Measurements from ENCODE around the gene DDR1.
"Not testable (repeated sequence)": the region's sequence is repeated elsewhere in the genome, so short reads cannot be mapped to it uniquely, and the experiment has no call there.

DDR1 gene

DNA sequence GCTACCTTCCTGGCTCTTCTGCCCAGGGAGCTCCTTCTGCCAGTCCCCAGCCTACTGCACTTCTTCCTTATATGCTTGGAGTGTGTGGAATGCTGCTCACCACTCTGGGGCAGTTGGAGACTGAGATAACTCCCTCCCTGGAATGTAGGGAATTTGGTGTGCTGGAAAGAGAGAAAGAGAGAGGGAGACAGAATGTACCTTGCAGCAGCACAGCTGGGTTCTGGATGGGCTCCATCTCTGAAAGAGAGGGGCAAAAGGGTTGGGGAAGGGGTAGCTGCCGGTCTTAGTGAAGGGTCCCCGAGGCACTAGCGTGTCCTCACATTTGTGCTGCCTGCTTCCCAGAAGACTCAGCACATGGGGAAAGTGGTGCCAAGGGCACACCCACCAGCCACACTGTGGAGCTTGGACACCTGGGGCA, 40.2 kb upstream of the DDR1 start:
- TF ChIP-seq, protein P1, sequence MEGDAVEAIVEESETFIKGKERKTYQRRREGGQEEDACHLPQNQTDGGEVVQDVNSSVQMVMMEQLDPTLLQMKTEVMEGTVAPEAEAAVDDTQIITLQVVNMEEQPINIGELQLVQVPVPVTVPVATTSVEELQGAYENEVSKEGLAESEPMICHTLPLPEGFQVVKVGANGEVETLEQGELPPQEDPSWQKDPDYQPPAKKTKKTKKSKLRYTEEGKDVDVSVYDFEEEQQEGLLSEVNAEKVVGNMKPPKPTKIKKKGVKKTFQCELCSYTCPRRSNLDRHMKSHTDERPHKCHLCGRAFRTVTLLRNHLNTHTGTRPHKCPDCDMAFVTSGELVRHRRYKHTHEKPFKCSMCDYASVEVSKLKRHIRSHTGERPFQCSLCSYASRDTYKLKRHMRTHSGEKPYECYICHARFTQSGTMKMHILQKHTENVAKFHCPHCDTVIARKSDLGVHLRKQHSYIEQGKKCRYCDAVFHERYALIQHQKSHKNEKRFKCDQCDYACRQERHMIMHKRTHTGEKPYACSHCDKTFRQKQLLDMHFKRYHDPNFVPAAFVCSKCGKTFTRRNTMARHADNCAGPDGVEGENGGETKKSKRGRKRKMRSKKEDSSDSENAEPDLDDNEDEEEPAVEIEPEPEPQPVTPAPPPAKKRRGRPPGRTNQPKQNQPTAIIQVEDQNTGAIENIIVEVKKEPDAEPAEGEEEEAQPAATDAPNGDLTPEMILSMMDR (conservative IDR thresholded peaks at IDR 0.05; ENCODE audit: low read depth, low read length), result no peak
- DNase-seq (ENCODE audit: low read depth), result no peak
- H3K4me3 ChIP-seq (ENCODE audit: low read length), result no peak overlapping the region

DNA sequence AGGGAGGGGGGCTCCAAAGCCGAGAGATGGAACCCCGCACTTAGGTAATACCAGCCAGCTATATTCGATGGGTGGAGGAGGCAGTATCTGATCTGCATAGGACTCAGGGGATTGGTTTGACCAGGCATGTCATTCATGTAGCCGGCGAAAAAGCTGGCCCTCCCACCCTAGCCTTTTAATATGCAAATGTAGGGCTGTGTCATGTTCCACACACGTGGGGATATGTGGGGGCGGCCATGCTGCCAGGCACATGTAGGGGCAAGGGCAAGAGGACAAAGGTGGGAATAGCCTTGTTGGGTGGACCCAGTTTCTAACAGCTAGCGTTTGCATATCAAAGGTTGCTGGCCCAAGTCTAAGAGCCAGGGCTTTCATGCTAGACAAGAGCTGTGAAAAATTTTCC, 39.1 kb upstream of the DDR1 start:
- DNase-seq (ENCODE audit: low read depth), result no peak
- TF ChIP-seq, protein P1 (conservative IDR thresholded peaks at IDR 0.05; ENCODE audit: low read depth, low read length), result no peak
- H3K4me3 ChIP-seq (ENCODE audit: low read length), result no peak overlapping the region

DNA sequence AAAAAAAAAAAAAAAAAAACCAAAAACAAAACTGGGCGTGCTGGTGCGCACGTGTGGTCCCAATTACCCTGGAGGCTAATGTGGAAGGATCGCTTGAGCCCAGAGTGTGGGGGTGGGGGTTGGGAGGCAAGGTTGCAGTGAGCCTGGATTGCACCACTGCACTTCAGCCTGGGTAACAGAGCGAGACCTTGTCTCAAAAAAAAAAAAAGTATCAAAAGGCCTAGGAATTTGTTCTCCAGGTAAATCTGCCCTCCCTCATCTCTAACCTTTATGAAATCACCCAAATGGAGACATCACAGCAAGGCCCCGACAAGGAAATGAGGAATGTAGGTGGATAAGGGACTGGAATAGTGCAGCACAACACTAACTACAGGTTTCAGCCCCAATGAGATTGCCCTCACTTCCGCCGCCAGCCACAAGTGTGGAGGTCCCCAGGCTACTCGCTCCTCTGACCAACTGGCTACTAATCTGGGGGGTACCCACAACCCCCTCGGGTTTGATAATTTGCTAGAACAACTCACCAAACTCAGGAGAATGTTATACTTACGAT, 36.8 kb upstream of the DDR1 start:
- DNase-seq (ENCODE audit: low read depth), result no peak
- no peak overlapping the region for H3K4me3 ChIP-seq (ENCODE audit: low read length)
- TF ChIP-seq, protein P1 (conservative IDR thresholded peaks at IDR 0.05; ENCODE audit: low read depth, low read length), result no peak

DNA sequence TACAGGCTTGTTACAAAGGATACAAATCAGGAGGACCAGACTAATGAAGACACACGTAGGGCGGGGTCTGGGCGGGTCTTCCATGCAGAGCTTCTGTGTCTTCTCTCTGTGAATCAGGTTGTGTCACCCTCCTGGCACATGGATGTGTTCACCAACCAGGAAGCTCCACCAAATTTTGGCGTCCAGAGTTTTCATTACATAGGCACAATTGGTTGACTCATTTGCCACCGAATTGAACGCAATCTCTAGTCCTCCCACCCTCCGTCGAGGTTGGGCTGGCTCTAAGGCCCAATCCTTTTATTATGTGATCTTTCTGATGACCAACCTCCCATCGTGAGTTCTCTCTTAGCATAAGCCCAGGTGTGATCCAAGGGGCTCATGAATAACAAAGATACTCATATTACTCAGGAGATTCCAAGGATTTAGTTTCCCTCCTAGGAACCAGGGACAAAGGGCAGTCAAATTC, 36.3 kb upstream of the DDR1 start:
- no peak for DNase-seq (ENCODE audit: low read depth)
- TF ChIP-seq, protein P1 (conservative IDR thresholded peaks at IDR 0.05; ENCODE audit: low read depth, low read length), result no peak
- no peak overlapping the region for H3K4me3 ChIP-seq (ENCODE audit: low read length)

DNA sequence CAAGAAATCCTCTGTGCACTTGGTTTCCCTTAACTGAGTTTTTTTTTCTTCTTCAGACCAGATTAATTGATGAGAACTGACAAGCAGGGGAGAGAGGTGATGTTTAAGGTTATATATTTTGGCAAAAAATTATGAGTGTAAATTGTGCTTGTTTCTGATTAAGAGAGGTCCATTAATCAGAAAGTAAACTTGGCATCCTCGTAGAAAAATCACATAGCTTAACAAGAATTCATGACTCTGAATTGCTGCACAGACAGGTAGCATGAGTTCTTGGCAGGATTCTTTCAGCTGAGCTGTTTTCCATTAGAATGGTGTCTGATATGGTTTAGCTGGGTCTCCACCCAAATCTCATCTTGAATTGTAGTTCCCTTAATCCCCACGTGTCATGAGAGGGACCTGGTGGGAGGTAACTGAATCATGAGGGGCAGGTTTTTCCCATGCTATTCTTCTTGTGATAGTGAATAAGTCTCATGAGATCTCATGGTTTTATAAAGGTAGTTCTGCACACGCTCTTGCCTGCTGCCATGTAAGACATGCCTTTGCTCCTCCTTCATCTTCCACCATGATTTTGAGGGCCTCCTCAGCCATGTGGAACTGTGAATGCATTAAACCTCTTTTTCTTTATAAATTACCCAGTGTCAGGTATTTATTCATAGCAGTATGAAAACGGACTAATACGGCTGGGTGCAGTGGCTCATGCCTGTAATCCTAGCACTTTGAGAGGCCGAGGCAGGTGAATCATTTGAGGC, 34.2 kb upstream of the DDR1 start:
- TF ChIP-seq, protein P1 (conservative IDR thresholded peaks at IDR 0.05; ENCODE audit: low read depth, low read length), result no peak

DNA sequence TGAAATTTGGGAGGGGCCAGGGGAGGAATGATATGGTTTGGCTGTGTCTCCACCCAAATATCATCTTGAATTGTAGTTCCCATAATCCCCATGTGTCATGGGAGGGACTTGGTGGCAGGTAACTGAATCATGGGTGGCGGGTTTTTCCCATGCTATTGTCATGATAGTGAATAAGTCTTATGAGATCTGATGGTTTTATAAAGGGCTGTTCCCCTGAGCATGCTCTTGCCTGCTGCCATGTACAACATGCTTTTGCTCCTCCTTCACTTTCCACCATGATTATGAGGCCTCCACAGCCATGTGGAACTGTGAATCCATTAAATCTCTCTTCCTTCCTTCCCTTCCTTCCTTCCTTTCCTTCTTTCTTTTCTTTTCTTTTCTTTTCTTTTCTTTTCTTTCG, 31.9 kb upstream of the DDR1 start:
- not testable (repeated sequence) for H3K4me3 ChIP-seq (ENCODE audit: low read length); DNase-seq (ENCODE audit: low read depth)

More for the DNA sequence above, 34.2 kb upstream of the DDR1 start:
- H3K4me3 ChIP-seq (ENCODE audit: low read length), result no peak overlapping the region
- DNase-seq (ENCODE audit: low read depth), result no peak

DNA sequence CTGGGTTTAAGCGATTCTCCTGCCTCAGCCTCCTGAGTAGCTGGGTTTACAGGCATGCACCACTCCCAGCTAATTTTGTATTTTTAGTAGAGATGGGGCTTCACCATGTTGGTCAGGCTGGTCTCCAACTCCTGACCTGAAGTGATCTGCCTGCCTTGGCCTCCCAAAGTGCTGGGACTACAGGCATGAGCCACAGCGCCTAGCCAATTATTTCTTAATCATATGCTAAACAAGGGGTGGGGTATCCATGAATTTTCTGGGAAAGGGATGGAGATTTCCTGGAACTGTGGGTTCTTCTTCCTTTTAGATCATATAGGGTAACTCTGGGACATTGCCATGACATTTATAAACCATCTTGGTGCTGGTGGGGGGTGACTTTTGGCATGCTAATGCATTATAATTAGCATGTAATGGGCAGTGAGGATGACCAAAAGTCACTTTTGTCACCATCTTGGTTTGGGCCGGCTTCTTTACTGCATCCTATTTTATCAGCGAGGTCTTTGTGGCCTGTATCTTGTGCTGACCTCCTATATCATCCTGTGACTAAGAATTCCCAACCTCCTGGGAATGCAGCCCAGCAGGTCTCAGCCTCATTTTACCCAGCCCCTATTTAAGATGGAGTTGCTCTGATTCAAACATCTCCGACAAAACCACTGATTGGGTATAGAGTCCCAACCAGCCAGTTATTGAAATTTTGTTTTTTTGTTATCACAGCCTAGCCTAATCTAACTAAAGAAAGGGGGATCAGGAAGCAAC, 29.9 kb upstream of the DDR1 start:
- H3K4me3 ChIP-seq (ENCODE audit: low read length), result no peak overlapping the region
- DNase-seq (ENCODE audit: low read depth), result no peak
- TF ChIP-seq, protein P1 (conservative IDR thresholded peaks at IDR 0.05; ENCODE audit: low read depth, low read length), result no peak

Data from retinal pigment epithelial cell (primary cell).